ENCODE results near the gene FUCA2.

The FUCA2 gene

DNA sequence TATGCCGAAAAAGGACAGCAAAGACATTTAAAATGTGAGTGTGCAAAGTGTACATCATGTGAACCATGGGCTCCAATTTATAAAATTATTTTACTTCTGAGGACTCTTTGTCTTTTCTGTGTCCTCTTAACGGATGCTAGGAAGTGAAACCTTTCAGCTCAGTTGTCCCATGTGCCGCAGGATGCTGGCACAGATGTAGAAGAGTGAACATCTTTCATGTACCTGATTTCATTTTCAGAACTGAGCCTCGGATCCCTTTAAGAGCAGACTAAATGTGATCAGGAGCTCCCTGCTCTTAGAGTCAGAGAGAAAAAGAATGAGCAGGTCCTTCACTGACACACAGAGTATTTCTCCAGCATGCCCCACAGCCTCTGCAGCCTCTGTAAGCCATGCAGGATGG, 27.6 kb upstream of the FUCA2 start:
- no peak overlapping the region for H3K4me3 ChIP-seq (ENCODE audit: low read depth, low read length)
- in situ Hi-C loops (cut with HindIII; ENCODE audit: low pct_ligation_motif_present, low sequenced_read_pairs): no loop called here
- H3K36me3 ChIP-seq (replicated peaks): no peaks in the 10 kb centered on the region
- no peak overlapping the region for H3K27ac ChIP-seq
- H3K27me3 ChIP-seq (replicated peaks): no peaks in the 10 kb centered on the region
- DNase-seq: no peak
- TF ChIP-seq, protein P1, sequence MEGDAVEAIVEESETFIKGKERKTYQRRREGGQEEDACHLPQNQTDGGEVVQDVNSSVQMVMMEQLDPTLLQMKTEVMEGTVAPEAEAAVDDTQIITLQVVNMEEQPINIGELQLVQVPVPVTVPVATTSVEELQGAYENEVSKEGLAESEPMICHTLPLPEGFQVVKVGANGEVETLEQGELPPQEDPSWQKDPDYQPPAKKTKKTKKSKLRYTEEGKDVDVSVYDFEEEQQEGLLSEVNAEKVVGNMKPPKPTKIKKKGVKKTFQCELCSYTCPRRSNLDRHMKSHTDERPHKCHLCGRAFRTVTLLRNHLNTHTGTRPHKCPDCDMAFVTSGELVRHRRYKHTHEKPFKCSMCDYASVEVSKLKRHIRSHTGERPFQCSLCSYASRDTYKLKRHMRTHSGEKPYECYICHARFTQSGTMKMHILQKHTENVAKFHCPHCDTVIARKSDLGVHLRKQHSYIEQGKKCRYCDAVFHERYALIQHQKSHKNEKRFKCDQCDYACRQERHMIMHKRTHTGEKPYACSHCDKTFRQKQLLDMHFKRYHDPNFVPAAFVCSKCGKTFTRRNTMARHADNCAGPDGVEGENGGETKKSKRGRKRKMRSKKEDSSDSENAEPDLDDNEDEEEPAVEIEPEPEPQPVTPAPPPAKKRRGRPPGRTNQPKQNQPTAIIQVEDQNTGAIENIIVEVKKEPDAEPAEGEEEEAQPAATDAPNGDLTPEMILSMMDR (IDR thresholded peaks at IDR 0.05; ENCODE audit: low read depth, low read length, missing control alignments): no peak

DNA sequence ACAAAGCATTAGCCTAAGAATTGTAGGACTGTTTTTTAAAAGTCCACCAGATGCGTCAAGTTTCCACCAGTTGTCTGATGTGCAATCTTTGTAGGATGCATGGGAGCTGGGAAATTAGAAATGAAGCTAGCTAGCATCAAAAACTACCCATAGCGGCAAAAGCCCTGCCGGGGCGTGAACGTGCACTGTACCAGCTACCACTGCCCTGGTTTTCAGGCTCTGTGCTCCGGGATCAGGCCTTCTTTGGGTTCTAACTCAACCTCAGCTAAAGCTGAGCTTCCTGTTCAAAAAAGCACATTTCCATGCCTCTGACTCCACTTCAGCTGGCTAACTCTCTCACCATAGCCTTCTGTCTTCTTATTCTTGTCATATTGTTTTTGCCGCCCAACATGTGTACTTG, 26.9 kb upstream of the FUCA2 start:
- Histone ChIP-seq H3K27me3 (replicated peaks) (no peaks in the 10 kb centered on the region), H3K4me3 (ENCODE audit: low read depth, low read length) (no peak overlapping the region), H3K36me3 (replicated peaks) (no peaks in the 10 kb centered on the region), H3K27ac (no peak overlapping the region)
- no peak for DNase-seq
- in situ Hi-C loops (cut with HindIII; ENCODE audit: low pct_ligation_motif_present, low sequenced_read_pairs): no loop called here
- TF ChIP-seq, protein P1 (IDR thresholded peaks at IDR 0.05; ENCODE audit: low read depth, low read length, missing control alignments): no peak

DNA sequence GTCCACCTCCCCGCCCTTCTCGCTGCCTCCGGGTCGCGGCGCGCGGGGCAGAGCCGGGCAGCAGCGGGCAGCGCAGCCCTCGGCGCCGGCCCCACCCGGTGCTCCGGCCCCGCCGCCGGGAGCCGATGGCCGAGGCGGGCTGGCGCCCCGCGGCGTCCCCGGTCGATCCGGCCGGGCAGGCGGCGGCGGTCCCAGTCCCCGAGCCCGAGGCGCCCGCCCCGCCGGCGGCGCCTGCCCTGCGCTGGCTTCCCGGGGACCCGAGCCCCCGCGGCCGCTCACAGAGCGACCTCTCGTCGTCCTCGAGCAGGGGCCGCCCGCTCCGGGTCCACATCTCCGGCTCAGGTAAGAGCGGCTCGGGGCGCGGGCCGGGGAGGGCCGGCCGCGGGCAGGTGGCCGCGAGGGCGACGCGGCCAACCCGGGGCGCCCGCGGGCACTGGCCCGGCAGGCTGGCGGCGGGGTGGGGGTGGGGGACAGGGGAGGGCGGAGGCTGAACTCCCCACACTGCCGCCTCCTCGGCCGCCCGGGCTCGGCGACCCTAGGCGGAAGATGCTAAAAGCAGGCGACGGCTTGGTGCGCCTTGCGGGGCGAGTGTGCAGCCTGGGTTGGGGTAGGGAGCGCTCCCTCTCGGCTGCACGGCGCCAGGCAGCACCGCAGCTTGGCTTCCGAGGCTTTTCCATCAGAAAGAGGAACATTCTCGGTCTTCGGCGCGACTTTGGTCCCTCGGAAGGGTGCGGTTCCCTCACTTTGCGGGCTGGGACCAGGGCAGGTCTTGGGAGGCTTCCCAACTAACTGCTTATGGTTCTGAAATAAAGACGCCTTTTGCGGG, 25.6 kb upstream of the FUCA2 start:
- no peaks in the 10 kb centered on the region for H3K36me3 ChIP-seq (replicated peaks)
- DNase-seq: peak; percentile 45
- TF ChIP-seq, protein P1 (IDR thresholded peaks at IDR 0.05; ENCODE audit: low read depth, low read length, missing control alignments): peak; percentile 77
- no peak overlapping the region for H3K27ac ChIP-seq
- H3K4me3 ChIP-seq (ENCODE audit: low read depth, low read length): peak overlapping the region; percentile 62
- no peaks in the 10 kb centered on the region for H3K27me3 ChIP-seq (replicated peaks)
- in situ Hi-C loops (cut with HindIII; ENCODE audit: low pct_ligation_motif_present, low sequenced_read_pairs): no loop called here

DNA sequence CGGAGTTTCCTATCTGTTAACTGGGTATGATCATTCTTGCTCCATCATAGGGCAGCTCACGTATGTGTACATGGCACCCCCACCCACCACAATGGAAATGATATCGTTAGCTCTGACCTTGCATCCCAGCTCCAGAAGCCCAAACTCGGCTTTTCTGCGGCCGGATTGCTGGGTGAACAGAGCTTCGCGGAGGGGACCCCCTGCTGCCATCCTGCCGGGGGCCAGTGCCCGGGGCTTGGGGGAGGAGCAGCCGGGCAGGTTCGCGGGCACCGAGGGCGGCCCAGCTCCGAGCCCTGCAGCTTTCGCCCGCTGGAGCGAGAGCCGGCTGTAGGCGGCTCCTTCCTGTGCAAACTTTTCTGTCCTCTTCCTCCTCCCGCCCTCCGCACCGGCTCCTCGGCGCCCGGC, 24.9 kb upstream of the FUCA2 start:
- no peak for DNase-seq
- TF ChIP-seq, protein P1 (IDR thresholded peaks at IDR 0.05; ENCODE audit: low read depth, low read length, missing control alignments): no peak
- H3K27ac ChIP-seq: no peak overlapping the region
- H3K27me3 ChIP-seq (replicated peaks): no peaks in the 10 kb centered on the region
- in situ Hi-C loops (cut with HindIII; ENCODE audit: low pct_ligation_motif_present, low sequenced_read_pairs): no loop called here
- no peaks in the 10 kb centered on the region for H3K36me3 ChIP-seq (replicated peaks)
- H3K4me3 ChIP-seq (ENCODE audit: low read depth, low read length): peak overlapping the region; percentile 62

DNA sequence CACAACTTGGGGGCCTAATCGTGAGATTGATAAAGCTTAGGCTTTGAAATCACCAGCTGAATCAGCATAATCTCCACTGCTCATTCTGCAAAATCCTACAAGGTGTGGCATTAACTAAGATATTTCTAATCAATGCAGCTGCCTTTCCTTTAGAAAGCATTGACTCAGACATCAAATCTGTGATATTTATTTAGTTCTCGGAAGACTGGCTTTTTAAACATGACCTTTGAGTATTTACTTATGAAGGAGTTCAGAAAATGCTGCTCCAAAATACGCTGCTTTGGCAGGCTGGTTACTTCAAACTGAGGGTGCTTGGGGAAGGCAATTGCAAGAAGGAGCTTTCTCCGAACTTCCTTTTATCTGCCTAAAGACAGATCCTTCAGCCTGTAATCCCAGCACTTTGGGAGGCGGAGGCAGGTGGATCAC, 23.7 kb upstream of the FUCA2 start:
- TF ChIP-seq, protein P1 (IDR thresholded peaks at IDR 0.05; ENCODE audit: low read depth, low read length, missing control alignments): no peak
- DNase-seq: no peak
- no peak overlapping the region for H3K4me3 ChIP-seq (ENCODE audit: low read depth, low read length)

More for the DNA sequence above, 23.7 kb upstream of the FUCA2 start:
- in situ Hi-C loops (cut with HindIII; ENCODE audit: low pct_ligation_motif_present, low sequenced_read_pairs): no loop called here
- Histone ChIP-seq H3K27ac (no peak overlapping the region), H3K27me3 (replicated peaks) (no peaks in the 10 kb centered on the region), H3K36me3 (replicated peaks) (no peaks in the 10 kb centered on the region)

Measured in brain microvascular endothelial cell (primary cell).